C4-2B (cell line): ENCODE data around the gene PKD2L2.

Source experiments
- H3K27ac ChIP-seq: fragments of 450-650 bp; 2 replicates; pipeline ENCODE4 v1.5.1; 2017
- ZFX ChIP-seq: fragments of 450-650 bp; IDR thresholded peaks from 2 replicates; pipeline ENCODE4 v1.6.1; 2017
- TF ChIP-seq, protein P1 (sequence below): fragments of 450-650 bp; conservative IDR thresholded peaks from 2 replicates; pipeline ENCODE4 v1.5.1; 2017; ENCODE audit warnings: mild to moderate bottlenecking

Gene PKD2L2

DNA sequence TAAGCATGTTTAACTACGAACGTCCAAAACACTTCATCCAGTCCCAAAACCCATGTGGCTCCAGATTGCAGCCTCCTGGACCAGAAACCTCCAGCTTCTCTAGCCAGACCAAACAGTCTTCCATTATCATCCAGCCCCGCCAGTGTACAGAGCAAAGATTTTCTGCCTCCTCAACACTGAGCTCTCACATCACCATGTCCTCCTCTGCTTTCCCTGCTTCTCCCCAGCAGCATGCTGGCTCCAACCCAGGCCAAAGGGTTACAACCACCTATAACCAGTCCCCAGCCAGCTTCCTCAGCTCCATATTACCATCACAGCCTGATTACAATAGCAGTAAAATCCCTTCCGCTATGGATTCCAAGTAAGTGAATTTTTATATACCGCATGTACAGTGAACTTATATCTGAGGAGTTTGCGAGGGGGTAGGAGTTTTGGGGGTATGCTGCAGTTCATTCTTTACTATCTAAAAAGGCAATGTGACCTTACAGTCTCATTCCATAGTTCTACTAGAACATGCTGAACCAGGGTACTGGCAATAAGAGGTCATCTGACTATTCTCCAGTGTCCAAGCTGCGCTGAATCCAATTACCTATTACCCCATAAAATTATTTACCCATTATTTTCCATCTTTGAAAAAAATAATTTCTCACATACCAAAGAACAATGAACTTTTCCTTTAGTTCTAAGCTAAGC lies 18.5 kb upstream of the PKD2L2 start:
- TF ChIP-seq, protein P1, sequence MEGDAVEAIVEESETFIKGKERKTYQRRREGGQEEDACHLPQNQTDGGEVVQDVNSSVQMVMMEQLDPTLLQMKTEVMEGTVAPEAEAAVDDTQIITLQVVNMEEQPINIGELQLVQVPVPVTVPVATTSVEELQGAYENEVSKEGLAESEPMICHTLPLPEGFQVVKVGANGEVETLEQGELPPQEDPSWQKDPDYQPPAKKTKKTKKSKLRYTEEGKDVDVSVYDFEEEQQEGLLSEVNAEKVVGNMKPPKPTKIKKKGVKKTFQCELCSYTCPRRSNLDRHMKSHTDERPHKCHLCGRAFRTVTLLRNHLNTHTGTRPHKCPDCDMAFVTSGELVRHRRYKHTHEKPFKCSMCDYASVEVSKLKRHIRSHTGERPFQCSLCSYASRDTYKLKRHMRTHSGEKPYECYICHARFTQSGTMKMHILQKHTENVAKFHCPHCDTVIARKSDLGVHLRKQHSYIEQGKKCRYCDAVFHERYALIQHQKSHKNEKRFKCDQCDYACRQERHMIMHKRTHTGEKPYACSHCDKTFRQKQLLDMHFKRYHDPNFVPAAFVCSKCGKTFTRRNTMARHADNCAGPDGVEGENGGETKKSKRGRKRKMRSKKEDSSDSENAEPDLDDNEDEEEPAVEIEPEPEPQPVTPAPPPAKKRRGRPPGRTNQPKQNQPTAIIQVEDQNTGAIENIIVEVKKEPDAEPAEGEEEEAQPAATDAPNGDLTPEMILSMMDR, result no peak
- no peak for TF ChIP-seq ZFX
- no peak overlapping the region for H3K27ac ChIP-seq

- H3K27ac ChIP-seq, result no peak overlapping the region
- TF ChIP-seq ZFX, result no peak
- TF ChIP-seq, protein P1, result no peak
Measured at GRCh38 chr5:137871571-137871970, 17.7 kb upstream of the PKD2L2 start.

GRCh38 chr5:137872466-137872865 lies 16.8 kb upstream of the PKD2L2 start:
- no peak overlapping the region for H3K27ac ChIP-seq
- TF ChIP-seq, protein P1, result no peak
- no peak for TF ChIP-seq ZFX

GRCh38 chr5:137876101-137876500 lies 13.2 kb upstream of the PKD2L2 start:
- no peak for TF ChIP-seq ZFX
- TF ChIP-seq, protein P1, result no peak
- no peak overlapping the region for H3K27ac ChIP-seq

- TF ChIP-seq, protein P1, result no peak
- no peak for TF ChIP-seq ZFX
- no peak overlapping the region for H3K27ac ChIP-seq
Measured at GRCh38 chr5:137880313-137880712, 8.9 kb upstream of the PKD2L2 start.

- TF ChIP-seq, protein P1, result no peak
- TF ChIP-seq ZFX, result no peak
- H3K27ac ChIP-seq, result no peak overlapping the region
Measured at GRCh38 chr5:137887831-137888230, 1.4 kb upstream of the PKD2L2 start.

DNA sequence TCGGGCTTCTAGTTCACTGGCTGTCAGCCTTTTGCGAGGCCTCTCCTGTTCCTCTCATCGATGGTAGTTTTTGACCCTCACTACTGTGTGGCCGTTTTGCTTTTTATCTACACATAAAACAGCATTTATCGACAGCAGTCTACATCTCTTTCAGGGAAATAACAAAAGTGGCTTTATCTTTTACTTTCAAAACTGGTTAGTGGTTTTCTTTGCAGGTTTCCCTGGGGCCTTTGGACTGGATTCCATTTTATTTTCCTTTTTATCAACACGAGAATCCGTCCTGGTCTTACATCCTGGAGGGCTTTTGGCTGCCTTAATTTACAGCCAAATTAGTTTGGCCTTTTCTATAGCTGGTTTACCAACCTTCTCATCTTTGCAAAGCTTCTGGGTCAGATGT lies 793 bp upstream of the PKD2L2 start:
- TF ChIP-seq ZFX, result no peak
- TF ChIP-seq, protein P1, result no peak
- peak overlapping the region; percentile 72; the same call in 1 of the 2 replicates for H3K27ac ChIP-seq
